ES-I3 (cell line): ENCODE data around the gene KCNA10.

Experiments used
- H3K36me3 ChIP-seq: 2 replicates; pipeline ENCODE4 v1.6.1; 2013; ENCODE audit warnings: mild to moderate bottlenecking, low read length, control low read depth, moderate library complexity; ENCODE audit not compliant: insufficient read depth
- H3K4me1 ChIP-seq: 2 replicates; pipeline ENCODE4 v1.6.1; 2013; ENCODE audit warnings: mild to moderate bottlenecking, control low read depth, low read length; ENCODE audit not compliant: insufficient read depth
- H3K9ac ChIP-seq: 2 replicates; pipeline ENCODE4 v1.6.1; 2013; ENCODE audit warnings: low read depth, mild to moderate bottlenecking, low read length, moderate library complexity
- H3K9me3 ChIP-seq: 2 replicates; pipeline ENCODE4 v1.6.1; 2013; ENCODE audit warnings: mild to moderate bottlenecking, low read length, moderate library complexity; ENCODE audit not compliant: control insufficient read depth, insufficient read depth

KCNA10 gene

DNA sequence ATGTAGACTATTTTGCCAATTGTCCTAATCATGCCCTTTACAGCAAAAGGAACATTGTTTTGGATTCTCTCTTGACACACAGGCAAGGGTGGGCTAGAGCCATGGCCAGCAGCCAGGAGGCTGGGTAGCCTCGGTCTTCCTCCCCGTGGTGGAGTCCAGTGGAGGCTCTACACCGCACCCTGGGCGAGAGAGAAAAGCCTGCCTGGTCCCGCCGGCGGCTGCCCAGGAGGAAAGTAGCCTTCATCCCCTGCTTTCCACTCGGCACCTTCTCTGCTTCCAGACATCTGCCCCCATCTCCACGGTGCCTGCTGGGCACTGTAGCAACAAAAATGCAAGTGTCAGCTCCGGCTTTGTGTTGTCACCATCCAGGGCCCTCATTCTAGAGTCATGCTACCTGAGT, 46.4 kb downstream of the KCNA10 start:
- H3K9ac ChIP-seq, result no peak overlapping the region
- peaks cover 5% of the 10 kb centered on the region; the same call in 1 of the 2 replicates for H3K4me1 ChIP-seq
- H3K9me3 ChIP-seq, result no peaks in the 10 kb centered on the region
- no peaks in the 10 kb centered on the region for H3K36me3 ChIP-seq

DNA sequence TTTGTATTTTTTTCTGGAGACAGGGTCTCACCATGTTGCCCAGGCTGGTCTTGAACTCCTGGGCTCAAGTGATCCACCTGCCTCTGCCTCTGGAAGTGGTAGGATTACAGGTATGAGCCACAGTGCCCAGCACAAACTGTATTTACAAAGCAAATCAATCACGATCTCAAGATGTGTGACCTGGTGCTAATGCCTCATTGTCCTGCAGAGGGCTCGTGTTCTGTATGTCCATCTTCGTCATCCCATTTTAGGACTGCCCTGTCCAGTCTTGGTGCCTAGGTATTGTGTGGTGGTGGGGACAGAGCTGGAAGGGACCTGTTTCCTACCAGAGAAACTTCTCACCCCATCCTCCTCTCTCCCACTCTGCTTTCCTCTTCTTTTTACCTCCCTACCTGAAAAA, 47.8 kb downstream of the KCNA10 start:
- H3K4me1 ChIP-seq, result no peaks in the 10 kb centered on the region
- no peak overlapping the region for H3K9ac ChIP-seq
- no peaks in the 10 kb centered on the region for H3K9me3 ChIP-seq
- H3K36me3 ChIP-seq, result no peaks in the 10 kb centered on the region
